ENCODE measurements around the gene PRKN.

PRKN gene

DNA sequence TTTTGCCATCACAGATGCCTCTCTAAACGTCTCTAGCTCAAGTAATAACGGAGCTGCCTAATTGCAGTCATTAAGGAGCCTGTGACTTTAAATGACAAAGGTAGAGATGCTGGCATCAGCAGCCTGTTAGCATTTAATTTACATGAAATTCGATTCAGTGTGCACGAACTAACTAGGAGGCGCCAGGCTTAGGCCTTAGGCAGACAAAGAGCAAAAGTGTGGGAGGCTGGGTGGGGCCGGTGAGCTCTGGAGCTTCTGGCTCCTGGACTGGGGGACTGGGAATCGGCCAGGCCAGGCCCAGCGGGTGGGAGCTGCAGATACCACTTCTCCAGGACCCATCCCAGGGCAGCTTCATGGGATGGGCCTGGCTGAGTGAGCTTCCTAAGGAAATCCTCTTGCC lies 1283.7 kb downstream of the PRKN start:
- no peaks in the 10 kb centered on the region for H3K27me3 ChIP-seq (ENCODE audit: low read depth, low read length)
- no peaks in the 10 kb centered on the region for H3K4me1 ChIP-seq (ENCODE audit: low read length)
- no peak overlapping the region for H3K4me3 ChIP-seq (ENCODE audit: low read length)
- no peak overlapping the region for H2AFZ ChIP-seq (ENCODE audit: low read depth, low read length)
- no peak overlapping the region for H3K4me2 ChIP-seq (ENCODE audit: low read length)
- TF ChIP-seq EZH2phosphoT487 (IDR thresholded peaks at IDR 0.05; ENCODE audit: low read depth), result no peak
- TF ChIP-seq, protein P1, sequence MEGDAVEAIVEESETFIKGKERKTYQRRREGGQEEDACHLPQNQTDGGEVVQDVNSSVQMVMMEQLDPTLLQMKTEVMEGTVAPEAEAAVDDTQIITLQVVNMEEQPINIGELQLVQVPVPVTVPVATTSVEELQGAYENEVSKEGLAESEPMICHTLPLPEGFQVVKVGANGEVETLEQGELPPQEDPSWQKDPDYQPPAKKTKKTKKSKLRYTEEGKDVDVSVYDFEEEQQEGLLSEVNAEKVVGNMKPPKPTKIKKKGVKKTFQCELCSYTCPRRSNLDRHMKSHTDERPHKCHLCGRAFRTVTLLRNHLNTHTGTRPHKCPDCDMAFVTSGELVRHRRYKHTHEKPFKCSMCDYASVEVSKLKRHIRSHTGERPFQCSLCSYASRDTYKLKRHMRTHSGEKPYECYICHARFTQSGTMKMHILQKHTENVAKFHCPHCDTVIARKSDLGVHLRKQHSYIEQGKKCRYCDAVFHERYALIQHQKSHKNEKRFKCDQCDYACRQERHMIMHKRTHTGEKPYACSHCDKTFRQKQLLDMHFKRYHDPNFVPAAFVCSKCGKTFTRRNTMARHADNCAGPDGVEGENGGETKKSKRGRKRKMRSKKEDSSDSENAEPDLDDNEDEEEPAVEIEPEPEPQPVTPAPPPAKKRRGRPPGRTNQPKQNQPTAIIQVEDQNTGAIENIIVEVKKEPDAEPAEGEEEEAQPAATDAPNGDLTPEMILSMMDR (IDR thresholded peaks at IDR 0.05; ENCODE audit: low read depth, low read length), result no peak
- no peak overlapping the region for H3K27ac ChIP-seq (ENCODE audit: low read length)
- no peaks in the 10 kb centered on the region for H3K36me3 ChIP-seq (replicated peaks; ENCODE audit: low read depth, low read length)
- H3K9me3 ChIP-seq (ENCODE audit: insufficient read depth, low read length), result no peaks in the 10 kb centered on the region
- no peak overlapping the region for H3K9ac ChIP-seq (ENCODE audit: low read length)
- no peaks in the 10 kb centered on the region for H4K20me1 ChIP-seq (ENCODE audit: insufficient read depth, low read length)
- H3K79me2 ChIP-seq (ENCODE audit: low read length), result no peaks in the 10 kb centered on the region

GRCh38 chr6:161442420-161442819 lies 1285.1 kb downstream of the PRKN start:
- no peaks in the 10 kb centered on the region for H3K27me3 ChIP-seq (ENCODE audit: low read depth, low read length)
- H3K4me2 ChIP-seq (ENCODE audit: low read length), result no peak overlapping the region
- H3K4me1 ChIP-seq (ENCODE audit: low read length), result no peaks in the 10 kb centered on the region
- H2AFZ ChIP-seq (ENCODE audit: low read depth, low read length), result no peak overlapping the region
- no peaks in the 10 kb centered on the region for H3K36me3 ChIP-seq (replicated peaks; ENCODE audit: low read depth, low read length)
- H3K79me2 ChIP-seq (ENCODE audit: low read length), result no peaks in the 10 kb centered on the region
- no peak overlapping the region for H3K9ac ChIP-seq (ENCODE audit: low read length)
- no peaks in the 10 kb centered on the region for H3K9me3 ChIP-seq (ENCODE audit: insufficient read depth, low read length)
- no peak overlapping the region for H3K4me3 ChIP-seq (ENCODE audit: low read length)
- H3K27ac ChIP-seq (ENCODE audit: low read length), result no peak overlapping the region
- H4K20me1 ChIP-seq (ENCODE audit: insufficient read depth, low read length), result no peaks in the 10 kb centered on the region
- TF ChIP-seq, protein P1 (IDR thresholded peaks at IDR 0.05; ENCODE audit: low read depth, low read length), result no peak

GRCh38 chr6:161440299-161440698 lies 1287.3 kb downstream of the PRKN start:
- Histone ChIP-seq H3K9me3 (ENCODE audit: insufficient read depth, low read length) (no peaks in the 10 kb centered on the region), H3K27ac (ENCODE audit: low read length) (no peak overlapping the region), H2AFZ (ENCODE audit: low read depth, low read length) (no peak overlapping the region), H4K20me1 (ENCODE audit: insufficient read depth, low read length) (no peaks in the 10 kb centered on the region), H3K9ac (ENCODE audit: low read length) (no peak overlapping the region), H3K4me2 (ENCODE audit: low read length) (no peak overlapping the region), H3K79me2 (ENCODE audit: low read length) (no peaks in the 10 kb centered on the region), H3K27me3 (ENCODE audit: low read depth, low read length) (no peaks in the 10 kb centered on the region), H3K4me3 (ENCODE audit: low read length) (no peak overlapping the region), H3K36me3 (replicated peaks; ENCODE audit: low read depth, low read length) (no peaks in the 10 kb centered on the region), H3K4me1 (ENCODE audit: low read length) (no peaks in the 10 kb centered on the region)
- TF ChIP-seq EZH2phosphoT487 (IDR thresholded peaks at IDR 0.05; ENCODE audit: low read depth), result no peak
- TF ChIP-seq, protein P1 (IDR thresholded peaks at IDR 0.05; ENCODE audit: low read depth, low read length), result no peak

- no peaks in the 10 kb centered on the region for H4K20me1 ChIP-seq (ENCODE audit: insufficient read depth, low read length)
- no peaks in the 10 kb centered on the region for H3K4me1 ChIP-seq (ENCODE audit: low read length)
- H3K4me2 ChIP-seq (ENCODE audit: low read length), result no peak overlapping the region
- no peaks in the 10 kb centered on the region for H3K9me3 ChIP-seq (ENCODE audit: insufficient read depth, low read length)
- H3K4me3 ChIP-seq (ENCODE audit: low read length), result no peak overlapping the region
- no peak overlapping the region for H3K9ac ChIP-seq (ENCODE audit: low read length)
- no peak overlapping the region for H3K27ac ChIP-seq (ENCODE audit: low read length)
- no peak for TF ChIP-seq EZH2phosphoT487 (IDR thresholded peaks at IDR 0.05; ENCODE audit: low read depth)
- TF ChIP-seq, protein P1 (IDR thresholded peaks at IDR 0.05; ENCODE audit: low read depth, low read length), result no peak
- H3K27me3 ChIP-seq (ENCODE audit: low read depth, low read length), result no peaks in the 10 kb centered on the region
- no peaks in the 10 kb centered on the region for H3K79me2 ChIP-seq (ENCODE audit: low read length)
- H3K36me3 ChIP-seq (replicated peaks; ENCODE audit: low read depth, low read length), result no peaks in the 10 kb centered on the region
- H2AFZ ChIP-seq (ENCODE audit: low read depth, low read length), result no peak overlapping the region
These were observed 1288.5 kb downstream of the PRKN start for GRCh38 chr6:161439093-161439492.

All from OCI-LY3 (cell line).